GM19099 (cell line): ENCODE results near the gene TUT4.

ENCODE experiments used
- POLR2A ChIP-seq: IDR thresholded peaks from 3 replicates; pipeline ENCODE4 v1.6.1; 2011; ENCODE audit warnings: low read depth; ENCODE audit not compliant: insufficient read length; ENCODE audit errors: extremely low read depth

TUT4 gene

GRCh38 chr1:52469108-52469507 is 83.8 kb downstream of the TUT4 start:
- no peak for TF ChIP-seq POLR2A

- no peak for TF ChIP-seq POLR2A
Measured at GRCh38 chr1:52463891-52464290, 89.0 kb downstream of the TUT4 start.

GRCh38 chr1:52461821-52462220 is 91.1 kb downstream of the TUT4 start:
- TF ChIP-seq POLR2A, result no peak

GRCh38 chr1:52460694-52461093 is 92.2 kb downstream of the TUT4 start:
- no peak for TF ChIP-seq POLR2A

GRCh38 chr1:52455686-52456085 is 97.2 kb downstream of the TUT4 start:
- no peak for TF ChIP-seq POLR2A

- no peak for TF ChIP-seq POLR2A
Measured at GRCh38 chr1:52454779-52455178, 98.1 kb downstream of the TUT4 start.

- TF ChIP-seq POLR2A, result no peak
Measured at GRCh38 chr1:52454127-52454526, 98.8 kb downstream of the TUT4 start.

GRCh38 chr1:52444463-52444862 is 108.4 kb downstream of the TUT4 start:
- no peak for TF ChIP-seq POLR2A

- TF ChIP-seq POLR2A, result no peak
Measured at GRCh38 chr1:52439976-52440375, 112.9 kb downstream of the TUT4 start.

GRCh38 chr1:52436817-52437216 is 116.1 kb downstream of the TUT4 start:
- no peak for TF ChIP-seq POLR2A

- no peak for TF ChIP-seq POLR2A
Measured at GRCh38 chr1:52435650-52436049, 117.2 kb downstream of the TUT4 start.

- TF ChIP-seq POLR2A, result no peak
Measured at GRCh38 chr1:52435211-52435610, 117.7 kb downstream of the TUT4 start.

- no peak for TF ChIP-seq POLR2A
Measured at GRCh38 chr1:52432807-52433206, 120.1 kb downstream of the TUT4 start.

- no peak for TF ChIP-seq POLR2A
Measured at GRCh38 chr1:52427152-52427551, 125.7 kb downstream of the TUT4 start.

- no peak for TF ChIP-seq POLR2A
Measured at GRCh38 chr1:52426371-52426770, 126.5 kb downstream of the TUT4 start.

GRCh38 chr1:52424813-52425212 is 128.1 kb downstream of the TUT4 start:
- no peak for TF ChIP-seq POLR2A

GRCh38 chr1:52424231-52424636 is 128.7 kb downstream of the TUT4 start:
- TF ChIP-seq POLR2A, result no peak
